Raji (cell line): ENCODE measurements around the gene SNAI1.

Experiments
- POLR2A ChIP-seq: IDR thresholded peaks from 2 replicates; pipeline ENCODE4 v1.6.1; 2011; ENCODE audit warnings: low read depth, low read length, control low read depth; ENCODE audit not compliant: insufficient read depth

Gene SNAI1

GRCh38 chr20:49982346-49983122 is at the start of gene SNAI1:
Gene SNAI1 (plus strand): TSS chr20:49982980. CDS start chr20:49983060, 80 bp downstream.
- peak; percentile 74 for TF ChIP-seq POLR2A

GRCh38 chr20:49935746-49936152 is 47.0 kb upstream of the SNAI1 start:
- TF ChIP-seq POLR2A = no peak

- peak; percentile 88 for TF ChIP-seq POLR2A
Observed at GRCh38 chr20:49936153-49937026, 46.4 kb upstream of the SNAI1 start, which contains the start of gene RNF114. Gene RNF114 (plus strand): TSS chr20:49936397. CDS start chr20:49936413, 16 bp downstream.

- TF ChIP-seq POLR2A = no peak
Observed at GRCh38 chr20:49937027-49937929, 45.5 kb upstream of the SNAI1 start.

GRCh38 chr20:49938173-49939163 is 44.3 kb upstream of the SNAI1 start:
- TF ChIP-seq POLR2A = no peak

GRCh38 chr20:49941456-49941855 is 41.3 kb upstream of the SNAI1 start:
- no peak for TF ChIP-seq POLR2A

- no peak for TF ChIP-seq POLR2A
Observed at GRCh38 chr20:49942303-49942702, 40.5 kb upstream of the SNAI1 start.

- no peak for TF ChIP-seq POLR2A
Observed at GRCh38 chr20:49942942-49943341, 39.8 kb upstream of the SNAI1 start.

- TF ChIP-seq POLR2A = no peak
Observed at GRCh38 chr20:49945306-49945700, 37.5 kb upstream of the SNAI1 start.

- TF ChIP-seq POLR2A = no peak
Observed at GRCh38 chr20:49945701-49946477, 36.9 kb upstream of the SNAI1 start.

GRCh38 chr20:49948178-49948577 is 34.6 kb upstream of the SNAI1 start:
- no peak for TF ChIP-seq POLR2A

- TF ChIP-seq POLR2A = no peak
Observed at GRCh38 chr20:49948809-49949507, 33.8 kb upstream of the SNAI1 start.

GRCh38 chr20:49951151-49951550 is 31.6 kb upstream of the SNAI1 start:
- TF ChIP-seq POLR2A = no peak

- TF ChIP-seq POLR2A = no peak
Observed at GRCh38 chr20:49955167-49955566, 27.6 kb upstream of the SNAI1 start.
